SK-MEL-5 (cell line): ENCODE results near the gene ATP6V1F. TPM values are rescaled to one million over a fixed set of nuclear protein-coding genes. Genes with fewer than 3 reads are reported as not detected.
A peak's percentile ranks its signal among the peaks of the same experiment; 100 is the strongest.

Experiments used
- DNase-seq: peaks from one replicate; pipeline ENCODE4 v3.0.0-alpha.2; 2016; ENCODE audit warnings: low read depth, low spot score
- in situ Hi-C: cut with HindIII; loops from 2 replicates; pipeline ENCODE4 v1.10.0; 2016; ENCODE audit warnings: low sequenced_read_pairs, high pct_unique_total_duplicates, low pct_unique_long_range_greater_than_20kb
- total RNA-seq: library from RNA; depleted of rRNA; stranded (reverse); fragments of >200 nt; shearing (Covaris generic); gene quantifications from 2 replicates; pipeline ENCODE4 v1.2.3, GENCODE V29; 2014

ATP6V1F gene
- total RNA-seq, 1 experiment from 2014 or later: 318 TPM

GRCh38 chr7:128876127-128876526 lies 13.5 kb downstream of the ATP6V1F start:
- in situ Hi-C loops: no loop called here
- DNase-seq: no peak

GRCh38 chr7:128876586-128876977 lies 13.9 kb downstream of the ATP6V1F start:
- DNase-seq: no peak
- in situ Hi-C loops: no loop called here

- in situ Hi-C loops: no loop called here
Observed at GRCh38 chr7:128876978-128877755, 14.5 kb downstream of the ATP6V1F start.

GRCh38 chr7:128877756-128878120 lies 15.1 kb downstream of the ATP6V1F start:
- in situ Hi-C loops: no loop called here
- no peak for DNase-seq

More at GRCh38 chr7:128876978-128877755, 14.5 kb downstream of the ATP6V1F start:
- no peak for DNase-seq

GRCh38 chr7:128878226-128879105 lies 15.8 kb downstream of the ATP6V1F start:
- in situ Hi-C loops: no loop called here
- DNase-seq: no peak

- in situ Hi-C loops: no loop called here
- no peak for DNase-seq
Observed at GRCh38 chr7:128879461-128879938, 16.8 kb downstream of the ATP6V1F start.

- peak; percentile 79 for DNase-seq
- in situ Hi-C loops: no loop called here
Observed at GRCh38 chr7:128879939-128880746, 17.5 kb downstream of the ATP6V1F start.

GRCh38 chr7:128880791-128881457 lies 18.3 kb downstream of the ATP6V1F start:
- no peak for DNase-seq
- in situ Hi-C loops: no loop called here

GRCh38 chr7:128881458-128882125 lies 18.9 kb downstream of the ATP6V1F start:
- in situ Hi-C loops: no loop called here

GRCh38 chr7:128882134-128882533 lies 19.5 kb downstream of the ATP6V1F start:
- in situ Hi-C loops: no loop called here
- no peak for DNase-seq

More at GRCh38 chr7:128881458-128882125, 18.9 kb downstream of the ATP6V1F start:
- DNase-seq: no peak

GRCh38 chr7:128883622-128884448 lies 21.2 kb downstream of the ATP6V1F start:
- in situ Hi-C loops: no loop called here
- DNase-seq: peak; percentile 86

- in situ Hi-C loops: no loop called here
- no peak for DNase-seq
Observed at GRCh38 chr7:128884561-128885369, 22.1 kb downstream of the ATP6V1F start.

- in situ Hi-C loops: no loop called here
- no peak for DNase-seq
Observed at GRCh38 chr7:128885370-128886187, 22.9 kb downstream of the ATP6V1F start.

- DNase-seq: no peak
- in situ Hi-C loops: no loop called here
Observed at GRCh38 chr7:128886391-128887168, 23.9 kb downstream of the ATP6V1F start.
